Measurements from ENCODE around the gene PLA2G4A.

The PLA2G4A gene

DNA sequence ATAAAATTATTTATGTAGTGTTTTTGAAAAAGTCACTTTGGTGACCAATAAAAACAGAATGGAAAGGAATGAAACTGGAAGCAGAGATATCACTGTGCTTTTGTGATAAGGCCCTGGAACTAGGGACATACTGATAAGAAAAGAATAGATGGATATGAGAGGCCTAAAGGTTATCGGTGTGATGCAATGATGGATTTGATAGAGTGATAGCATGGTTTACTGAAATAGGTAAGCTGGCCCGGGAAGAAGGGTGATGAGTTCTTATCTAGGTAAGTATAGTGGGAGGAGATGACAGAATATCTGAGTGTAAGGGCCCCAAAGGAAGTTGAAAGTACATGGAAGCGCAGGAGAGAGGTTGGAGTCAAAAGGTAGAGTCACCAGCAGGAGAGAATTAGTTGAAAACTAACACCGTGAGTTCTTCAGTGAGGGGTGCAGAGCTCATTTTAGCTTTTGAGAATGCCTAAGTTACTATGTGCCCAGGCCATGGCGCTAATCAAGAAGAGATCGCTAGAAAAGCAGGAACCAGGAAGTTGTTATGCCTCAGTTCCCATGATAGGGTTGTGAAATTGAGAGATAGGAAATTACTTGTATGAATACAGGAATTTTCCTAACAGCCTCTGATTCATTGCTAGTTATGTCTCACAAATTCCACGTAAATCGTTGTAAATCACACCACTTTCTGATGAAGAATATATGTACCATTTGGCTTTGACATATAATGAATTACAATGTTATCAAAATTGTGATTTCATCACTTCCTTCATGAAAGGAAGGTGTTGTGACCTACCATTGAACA lies 115.3 kb downstream of the PLA2G4A start:
- no peak overlapping the region for H3K4me3 ChIP-seq (ENCODE audit: low read length)
- TF ChIP-seq ZNF274 (IDR thresholded peaks at IDR 0.05; ENCODE audit: low read depth, low read length) = no peak

DNA sequence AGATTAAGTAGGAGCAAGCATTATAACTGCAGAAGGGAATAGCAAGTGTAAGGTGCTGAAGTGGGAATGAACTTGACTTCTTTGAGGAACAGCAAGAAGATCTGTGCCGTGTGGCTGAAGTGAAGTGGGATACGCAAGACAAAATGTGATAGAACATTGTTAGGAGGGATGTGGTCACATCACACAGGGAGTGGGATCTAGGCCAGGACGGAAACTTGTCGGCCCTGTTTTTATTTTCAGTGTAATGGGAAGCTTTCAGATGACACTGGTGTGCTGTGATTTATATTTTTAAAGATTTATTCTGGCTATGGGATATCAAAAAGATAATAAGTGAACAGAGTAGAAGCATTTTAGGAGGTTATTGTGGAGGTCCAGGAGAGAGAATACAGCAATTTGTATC lies 116.4 kb downstream of the PLA2G4A start:
- H3K4me3 ChIP-seq (ENCODE audit: low read length) = no peak overlapping the region
- TF ChIP-seq ZNF274 (IDR thresholded peaks at IDR 0.05; ENCODE audit: low read depth, low read length) = no peak

DNA sequence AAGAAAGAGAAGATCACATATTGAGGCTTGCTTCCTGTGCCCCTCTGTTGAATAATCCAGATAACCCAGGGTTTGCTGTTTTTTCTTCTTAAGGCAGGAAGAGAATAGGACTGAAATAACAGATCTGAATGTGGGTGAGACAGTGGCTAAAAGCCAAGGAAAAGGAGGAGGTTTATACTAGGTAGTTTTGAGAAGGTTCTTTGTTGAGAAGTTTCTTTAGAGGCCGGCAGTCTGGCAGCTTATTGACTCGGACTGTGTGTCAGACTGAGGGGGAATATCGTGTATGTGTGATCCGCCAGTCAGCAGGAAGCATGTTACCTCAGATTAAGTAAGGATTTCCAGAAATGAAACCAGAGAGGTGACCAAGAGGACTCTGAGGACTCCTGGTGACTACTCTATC lies 119.8 kb downstream of the PLA2G4A start:
- no peak for TF ChIP-seq ZNF274 (IDR thresholded peaks at IDR 0.05; ENCODE audit: low read depth, low read length)
- H3K4me3 ChIP-seq (ENCODE audit: low read length) = no peak overlapping the region

DNA sequence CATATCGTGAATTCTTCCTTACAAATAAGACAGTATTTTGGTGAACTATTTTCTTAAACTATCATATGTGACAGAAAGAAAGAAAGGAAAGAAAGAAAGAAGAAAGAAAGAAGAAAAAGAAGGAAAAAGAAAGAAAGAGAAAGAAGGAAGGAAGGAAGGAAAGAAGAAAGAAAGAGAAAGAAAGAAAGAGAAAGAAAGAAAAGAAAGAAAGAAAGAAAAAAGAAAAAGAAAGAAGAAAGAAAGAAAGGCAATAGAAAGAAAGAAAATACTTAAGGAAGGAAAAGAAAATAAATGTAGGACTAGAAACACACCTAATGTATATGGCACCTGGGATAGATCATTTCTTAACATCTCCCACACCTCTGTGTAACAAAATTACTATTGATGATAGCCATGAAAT lies 120.4 kb downstream of the PLA2G4A start:
- TF ChIP-seq ZNF274 (IDR thresholded peaks at IDR 0.05; ENCODE audit: low read depth, low read length) = no peak
- H3K4me3 ChIP-seq (ENCODE audit: low read length) = no peak overlapping the region

DNA sequence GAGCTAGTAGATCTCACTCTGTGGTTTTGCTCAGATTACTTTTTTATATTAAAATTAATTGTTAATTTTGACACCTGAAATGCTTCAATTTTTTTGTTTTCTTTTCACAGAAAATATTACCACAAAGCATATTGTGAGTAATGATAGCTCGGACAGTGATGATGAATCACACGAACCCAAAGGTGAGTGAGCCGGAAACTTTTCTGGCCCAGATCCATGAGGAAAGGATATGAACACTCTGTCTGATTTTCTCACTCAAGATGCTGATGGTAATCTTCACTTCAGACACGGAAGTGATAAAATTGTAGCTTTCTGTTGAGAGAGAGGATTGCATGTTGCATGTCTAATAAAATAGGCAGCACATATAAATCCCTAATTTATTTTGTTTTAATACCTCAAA lies 121.8 kb downstream of the PLA2G4A start:
- no peak for TF ChIP-seq ZNF274 (IDR thresholded peaks at IDR 0.05; ENCODE audit: low read depth, low read length)
- no peak overlapping the region for H3K4me3 ChIP-seq (ENCODE audit: low read length)

DNA sequence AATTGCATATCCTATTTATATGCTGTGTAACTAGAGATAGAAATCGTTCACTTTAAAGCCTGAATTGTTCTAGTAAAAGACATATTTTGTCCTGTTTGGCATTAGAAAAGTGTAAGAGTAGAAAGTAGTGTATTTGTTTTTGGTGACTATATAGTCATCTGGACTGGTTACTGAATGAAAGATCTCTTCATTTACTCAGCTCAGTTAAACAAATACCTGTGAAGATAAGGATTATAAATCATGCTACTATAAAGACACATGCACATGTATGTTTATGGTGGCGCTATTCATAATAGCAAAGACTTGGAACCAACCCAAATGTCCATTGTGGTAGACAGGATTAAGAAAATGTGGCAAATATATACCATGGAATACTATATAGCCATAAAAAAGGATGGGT lies 125.1 kb downstream of the PLA2G4A start:
- TF ChIP-seq ZNF274 (IDR thresholded peaks at IDR 0.05; ENCODE audit: low read depth, low read length) = no peak

DNA sequence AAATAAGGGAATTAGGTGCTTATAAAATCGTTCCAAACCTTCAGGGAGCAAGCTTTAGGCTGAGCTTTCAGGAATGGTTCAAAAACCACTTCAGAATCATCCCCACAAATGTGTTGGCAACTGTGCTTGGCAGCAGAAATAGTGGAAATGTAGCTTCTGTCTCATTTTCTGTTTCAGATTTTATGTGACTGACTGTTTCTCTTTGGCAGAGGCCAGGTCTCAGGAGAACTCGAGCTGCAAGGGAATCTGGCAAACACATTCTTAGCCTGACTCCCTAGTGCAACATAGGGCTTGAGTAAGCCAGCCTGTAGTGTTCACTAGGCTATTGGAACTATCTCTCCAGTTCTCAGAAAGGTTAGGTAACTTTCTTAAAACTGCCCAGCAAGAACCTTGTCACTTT lies 128.6 kb downstream of the PLA2G4A start:
- H3K4me3 ChIP-seq (ENCODE audit: low read length) = no peak overlapping the region
- no peak for TF ChIP-seq ZNF274 (IDR thresholded peaks at IDR 0.05; ENCODE audit: low read depth, low read length)

More for the DNA sequence above, 125.1 kb downstream of the PLA2G4A start:
- no peak overlapping the region for H3K4me3 ChIP-seq (ENCODE audit: low read length)

DNA sequence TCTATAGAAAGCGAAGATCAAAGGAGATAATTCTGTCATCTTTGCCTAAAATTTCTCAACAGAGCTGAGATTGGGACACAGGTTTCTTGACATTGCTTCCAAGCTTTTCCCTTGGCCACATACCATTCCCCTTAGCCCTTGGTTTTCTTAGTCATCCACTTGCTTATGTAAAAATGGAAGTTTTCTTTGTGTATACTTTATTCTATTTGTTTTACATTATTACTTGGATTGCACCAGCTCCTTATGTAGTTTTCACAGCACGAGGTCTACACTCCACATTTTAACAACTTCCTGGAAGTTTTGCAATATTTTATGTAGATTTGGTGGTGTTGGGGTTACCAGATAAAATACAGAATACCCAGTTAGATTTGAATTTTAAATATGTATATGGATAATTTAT lies 129.8 kb downstream of the PLA2G4A start:
- no peak for TF ChIP-seq ZNF274 (IDR thresholded peaks at IDR 0.05; ENCODE audit: low read depth, low read length)

DNA sequence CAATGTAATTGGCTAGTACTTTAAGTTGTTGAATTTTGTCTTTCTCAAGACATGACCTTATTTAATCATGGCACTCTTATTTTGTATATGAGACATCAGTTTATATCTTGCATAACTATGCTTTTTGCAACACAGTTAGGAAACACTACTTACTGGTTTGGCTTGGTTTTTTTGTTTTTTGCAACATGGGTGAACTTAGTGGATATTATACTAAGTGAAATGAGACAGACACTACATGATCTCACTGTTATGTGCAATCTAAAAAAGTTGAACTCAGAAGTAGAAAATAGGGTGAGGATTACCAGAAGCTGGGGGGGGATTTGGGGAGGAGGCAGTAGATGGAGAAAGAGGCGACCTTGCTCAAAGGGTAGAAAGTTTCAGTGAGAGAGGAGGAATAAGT lies 132.1 kb downstream of the PLA2G4A start:
- no peak overlapping the region for H3K4me3 ChIP-seq (ENCODE audit: low read length)
- TF ChIP-seq ZNF274 (IDR thresholded peaks at IDR 0.05; ENCODE audit: low read depth, low read length) = no peak

More for the DNA sequence above, 129.8 kb downstream of the PLA2G4A start:
- no peak overlapping the region for H3K4me3 ChIP-seq (ENCODE audit: low read length)

DNA sequence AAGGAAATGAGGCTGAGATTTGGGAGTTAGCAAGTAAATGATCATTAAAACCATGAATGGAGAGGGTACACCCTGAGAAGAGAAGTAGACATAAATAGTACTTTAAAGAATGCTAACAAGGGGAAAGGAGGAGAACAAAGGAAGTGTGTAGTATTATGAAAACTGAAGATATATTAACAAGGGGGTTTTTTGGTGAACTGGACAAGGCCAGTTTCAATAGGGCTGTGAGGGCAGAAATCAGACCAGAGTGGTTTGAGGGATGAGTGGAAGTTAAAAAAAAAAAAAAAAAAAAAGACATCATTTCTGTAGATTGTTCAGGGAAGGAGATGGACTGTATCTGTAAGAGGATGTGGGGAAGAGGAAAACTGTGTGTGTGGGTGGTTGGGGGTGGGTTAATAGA lies 137.1 kb downstream of the PLA2G4A start:
- no peak for TF ChIP-seq ZNF274 (IDR thresholded peaks at IDR 0.05; ENCODE audit: low read depth, low read length)
- no peak overlapping the region for H3K4me3 ChIP-seq (ENCODE audit: low read length)

DNA sequence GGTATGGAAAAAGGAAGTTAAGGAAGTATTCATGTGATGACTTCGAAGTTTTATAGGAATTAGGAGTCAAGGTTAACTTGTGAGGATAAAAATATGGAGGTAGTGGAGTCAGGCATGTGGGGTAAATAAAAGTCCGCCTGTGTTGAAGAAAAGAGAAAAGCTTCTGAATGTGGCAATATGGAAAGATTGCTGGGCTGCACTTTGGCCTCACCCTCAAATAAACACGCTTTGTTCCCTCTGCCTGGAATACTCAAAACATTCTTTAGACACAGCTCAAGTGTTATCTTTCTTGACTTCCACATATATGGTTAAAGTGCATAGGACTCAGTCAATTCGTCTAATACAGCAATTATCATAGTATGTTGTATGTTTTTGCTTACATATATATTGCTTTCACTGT lies 137.7 kb downstream of the PLA2G4A start:
- no peak for TF ChIP-seq ZNF274 (IDR thresholded peaks at IDR 0.05; ENCODE audit: low read depth, low read length)
- H3K4me3 ChIP-seq (ENCODE audit: low read length) = no peak overlapping the region

DNA sequence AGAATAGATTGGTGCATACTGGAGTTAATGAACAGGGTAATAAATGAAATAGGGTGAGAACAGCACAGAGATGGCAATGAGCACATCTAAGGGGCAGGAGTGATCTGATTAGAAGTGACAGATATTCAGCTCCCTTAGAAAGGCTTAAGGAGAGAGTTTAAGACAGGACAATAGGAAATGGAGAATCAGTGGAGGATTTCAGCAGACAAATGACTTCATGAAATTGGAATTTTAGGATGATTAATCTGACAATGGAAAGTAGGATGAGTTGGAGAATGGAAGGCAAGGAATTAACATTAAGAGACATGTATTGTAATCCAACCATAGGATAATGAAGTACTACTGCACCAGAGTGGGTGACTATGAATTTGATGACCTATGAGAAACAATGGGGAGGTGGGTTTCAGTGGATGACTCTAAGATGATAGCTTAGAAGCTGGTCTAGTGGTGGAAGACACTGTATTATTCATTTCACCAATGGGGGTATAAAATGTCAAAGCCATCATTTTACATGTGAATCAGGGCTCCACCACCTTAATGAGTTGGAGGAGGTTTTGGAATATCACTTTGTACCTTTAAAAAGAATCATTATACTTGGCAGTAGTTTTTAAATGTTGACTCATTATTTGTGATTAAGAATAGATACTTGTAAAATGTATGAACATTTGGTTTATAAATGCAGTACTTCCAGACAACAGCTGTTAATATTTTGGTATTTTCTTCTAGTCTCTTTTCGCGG lies 139.1 kb downstream of the PLA2G4A start:
- TF ChIP-seq ZNF274 (IDR thresholded peaks at IDR 0.05; ENCODE audit: low read depth, low read length) = no peak
- H3K4me3 ChIP-seq (ENCODE audit: low read length) = no peak overlapping the region

DNA sequence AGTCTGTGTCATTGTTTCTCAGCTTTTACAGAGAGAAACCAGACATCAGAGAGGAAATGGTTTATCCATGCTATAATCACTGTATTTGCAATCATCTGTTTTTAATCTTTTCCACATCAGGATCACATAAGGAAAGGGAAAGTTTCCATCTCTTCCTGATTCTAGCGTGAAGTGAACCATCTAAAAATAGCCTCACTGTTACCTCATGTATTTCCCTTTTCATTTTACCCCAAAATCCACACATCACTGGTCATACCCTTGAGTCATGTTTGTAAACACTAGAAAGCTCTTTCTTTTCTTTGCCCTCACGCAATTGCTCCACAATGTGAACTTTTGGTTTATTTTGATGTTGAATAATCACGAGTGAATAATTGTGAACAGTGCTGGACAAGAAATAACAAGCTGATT lies 146.0 kb downstream of the PLA2G4A start:
- H3K4me3 ChIP-seq (ENCODE audit: low read length) = no peak overlapping the region

DNA sequence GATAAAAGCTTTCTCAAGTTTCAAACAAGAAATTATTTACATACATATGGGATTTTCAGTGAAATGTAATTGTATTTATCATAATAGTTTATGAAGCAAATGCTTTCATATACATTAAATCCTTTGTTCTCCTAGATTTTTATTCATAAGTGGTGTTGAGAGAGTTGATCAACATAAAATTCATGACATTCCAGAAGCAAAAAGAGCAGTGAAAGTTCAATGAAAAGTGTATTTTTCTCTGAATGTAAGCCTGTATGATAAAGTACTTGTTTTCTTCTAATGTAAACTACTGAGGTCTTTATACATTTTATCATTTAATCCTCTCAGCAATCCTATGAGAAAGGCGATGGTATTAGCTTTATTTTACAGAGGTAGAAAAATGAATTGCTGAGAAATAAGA lies 146.5 kb downstream of the PLA2G4A start:
- H3K4me3 ChIP-seq (ENCODE audit: low read length) = no peak overlapping the region
- no peak for TF ChIP-seq ZNF274 (IDR thresholded peaks at IDR 0.05; ENCODE audit: low read depth, low read length)

More for the DNA sequence above, 146.0 kb downstream of the PLA2G4A start:
- no peak for TF ChIP-seq ZNF274 (IDR thresholded peaks at IDR 0.05; ENCODE audit: low read depth, low read length)

DNA sequence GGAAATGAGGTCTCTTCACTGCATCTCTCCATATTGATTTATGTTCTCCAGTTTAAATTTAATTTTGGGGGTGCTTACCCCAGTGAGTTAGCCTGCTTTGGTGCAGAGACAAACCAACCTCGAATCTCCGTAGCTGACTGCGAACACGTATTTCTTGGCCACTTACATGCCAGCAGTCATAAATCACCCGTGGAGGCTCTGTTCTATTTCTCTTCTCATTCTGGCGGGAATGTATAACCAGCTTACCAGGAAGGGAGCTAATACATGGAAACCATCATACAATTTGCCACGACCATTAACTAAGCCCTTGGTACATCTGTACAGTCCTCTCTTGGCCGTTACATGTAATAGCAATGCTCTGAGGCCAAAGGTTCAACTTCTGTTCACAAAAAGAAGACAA lies 148.0 kb downstream of the PLA2G4A start:
- no peak for TF ChIP-seq ZNF274 (IDR thresholded peaks at IDR 0.05; ENCODE audit: low read depth, low read length)
- no peak overlapping the region for H3K4me3 ChIP-seq (ENCODE audit: low read length)
